Lower leg skin (tissue), 4 donors: Measurements from ENCODE around the gene FAM25C. TPM values are rescaled to one million over a fixed set of nuclear protein-coding genes. Genes with fewer than 3 reads are reported as not detected.
"Not testable (repeated sequence)": the region's sequence is repeated elsewhere in the genome, so short reads cannot be mapped to it uniquely, and the experiment has no call there.

Source experiments
- DNase-seq, 2 donors: peaks; one replicate each; pipeline ENCODE4 v3.0.0-alpha.2; 2019; ENCODE audit warnings: low spot score in 2 of 2
- H3K4me3 ChIP-seq: fragments of 200-600 bp; sonication (generic); 2 replicates; pipeline ENCODE4 v1.5.1; 2017; ENCODE audit warnings: mild to moderate bottlenecking, low read depth; ENCODE audit not compliant: poor library complexity, severe bottlenecking
- WGBS, 2 donors: methylation state at CpG; one replicate each; pipeline ENCODE4 v1.1.5; 2018; 5-methylcytosine and 5-hydroxymethylcytosine counted together
- intact Hi-C: fragments of 100-400 bp; cut with DNase I; formaldehyde crosslinking; loops from one replicate; pipeline ENCODE4 v1.15.0; 2023; ENCODE audit warnings: low total_unique reads
- total RNA-seq, 4 donors: library from RNA; depleted of rRNA; stranded (reverse); fragments of >200 nt; gene quantifications; one replicate each; pipeline ENCODE4 v1.1.0, GENCODE V29; 2016

The FAM25C gene
- total RNA-seq, 4 donors from 2014 or later: 69.4 to 350 (median 241) TPM

- WGBS, 2 donors: no CpG with 5 or more reads among the region's 5 CpGs
- H3K4me3 ChIP-seq, intact Hi-C loops, DNase-seq: not testable (repeated sequence)
Measured at GRCh38 chr10:47971598-47971997, 28.0 kb downstream of the FAM25C start.

GRCh38 chr10:47970047-47970446 lies 29.5 kb downstream of the FAM25C start:
- DNase-seq, H3K4me3 ChIP-seq, intact Hi-C loops: not testable (repeated sequence)
- WGBS, 2 donors: 70 to 76% methylated on average over 2 to 3 of the region's 3 CpGs

GRCh38 chr10:47968988-47969387 lies 30.6 kb downstream of the FAM25C start:
- intact Hi-C loops, DNase-seq, H3K4me3 ChIP-seq: not testable (repeated sequence)
- 86 to 87% methylated on average over 5 to 6 of the region's 6 CpGs for WGBS, 2 donors

GRCh38 chr10:47964280-47965063 lies 35.1 kb downstream of the FAM25C start:
- intact Hi-C loops, DNase-seq, H3K4me3 ChIP-seq: not testable (repeated sequence)
- 15 to 60% methylated on average over 1 to 4 of the region's 14 CpGs for WGBS, 2 donors

- intact Hi-C loops, H3K4me3 ChIP-seq, DNase-seq: not testable (repeated sequence)
- WGBS, 2 donors: no CpG with 5 or more reads among the region's 5 CpGs
Measured at GRCh38 chr10:47962785-47963184, 36.8 kb downstream of the FAM25C start.

GRCh38 chr10:47960699-47961098 lies 38.9 kb downstream of the FAM25C start:
- WGBS, 2 donors: no CpG with 5 or more reads among the region's 2 CpGs
- DNase-seq, intact Hi-C loops, H3K4me3 ChIP-seq: not testable (repeated sequence)

- DNase-seq, H3K4me3 ChIP-seq, intact Hi-C loops: not testable (repeated sequence)
- WGBS, 2 donors: 88 to 89% methylated on average over 4 to 5 of the region's 5 CpGs
Measured at GRCh38 chr10:47959677-47960076, 39.9 kb downstream of the FAM25C start.

GRCh38 chr10:47957158-47957557 lies 42.4 kb downstream of the FAM25C start:
- H3K4me3 ChIP-seq, DNase-seq, intact Hi-C loops: not testable (repeated sequence)
- 82% methylated on average over 7 to 8 of the region's 8 CpGs for WGBS, 2 donors

GRCh38 chr10:47947424-47947823 lies 52.2 kb downstream of the FAM25C start:
- intact Hi-C loops, DNase-seq, H3K4me3 ChIP-seq: not testable (repeated sequence)
- 68 to 71% methylated on average over 1 of the region's 1 CpG for WGBS, 2 donors

Other genes starting within 250 kb of the FAM25C start
- gene SYT15B, start 236.2 kb downstream of the FAM25C start, total RNA-seq: 1 to 10 TPM; 1.3 to 3.0 (median 2.1) TPM
- under 1 TPM in 1 of 4 donors, not detected in 3; 0.88 TPM for gene NPY4R2, start 81.1 kb downstream of the FAM25C start, total RNA-seq